WTC11 (cell line): ENCODE measurements around the gene CCDC137. TPM values are rescaled to one million over a fixed set of nuclear protein-coding genes. Genes with fewer than 3 reads are reported as not detected.

Experiments
- ATAC-seq: fragments of 200-7000 bp; cut with Tn5 transposase; 2 replicates; pipeline ENCODE4 v1.10.0; 2021; ENCODE audit warnings: mild to moderate bottlenecking, moderate library complexity
- CTCF ChIA-PET: fragments of 300-600 bp; sonication (Branson Sonifier 250); formaldehyde crosslinking; loops from one replicate; lab custom pipeline; 2021; ENCODE audit warnings: antibody characterized with exemption; lab: Charles Lee
- POLR2A ChIA-PET: fragments of 350-600 bp; sonication (Branson Sonifier 250); formaldehyde crosslinking; loops from one replicate; lab custom pipeline; 2021; ENCODE audit warnings: antibody characterized with exemption; lab: Charles Lee
- DNase-seq: peaks from one replicate; pipeline ENCODE4 v3.0.0; 2021; ENCODE audit warnings: low spot score
- H3K27ac Mint-ChIP-seq: 2 replicates; pipeline ENCODE4 v1.8.0; 2021; ENCODE audit warnings: mixed read lengths
- H3K27me3 Mint-ChIP-seq: 2 replicates; pipeline ENCODE4 v1.8.0; 2021; ENCODE audit warnings: low read depth, mild to moderate bottlenecking, moderate library complexity, mixed read lengths
- H3K36me3 Mint-ChIP-seq: 2 replicates; pipeline ENCODE4 v1.8.0; 2021; ENCODE audit warnings: mixed read lengths
- H3K4me1 Mint-ChIP-seq: 2 replicates; pipeline ENCODE4 v1.8.0; 2022; ENCODE audit warnings: mixed read lengths
- H3K4me3 Mint-ChIP-seq: 2 replicates; pipeline ENCODE4 v1.8.0; 2021; ENCODE audit warnings: mild to moderate bottlenecking, moderate library complexity, mixed read lengths
- H3K9me3 Mint-ChIP-seq: 2 replicates; pipeline ENCODE4 v1.8.0; 2021; ENCODE audit warnings: mixed read lengths
- ATF1 ChIP-seq: sonication (generic); formaldehyde crosslinking; IDR thresholded peaks from 2 replicates; pipeline ENCODE4 v1.8.1; 2023; ENCODE audit warnings: mild to moderate bottlenecking, moderate library complexity, missing genetic modification reagents
- ATF2 ChIP-seq: sonication (generic); formaldehyde crosslinking; IDR thresholded peaks from 2 replicates; pipeline ENCODE4 v1.8.1; 2022; ENCODE audit warnings: low read depth, missing genetic modification reagents, borderline replicate concordance
- CTCF ChIP-seq: fragments of 200-600 bp; IDR thresholded peaks from 2 replicates; pipeline ENCODE4 v1.8.0; 2022; ENCODE audit warnings: antibody characterized with exemption
- E2F5 ChIP-seq: sonication (generic); formaldehyde crosslinking; IDR thresholded peaks from 2 replicates; pipeline ENCODE4 v1.8.1; 2022; ENCODE audit warnings: mild to moderate bottlenecking, moderate library complexity, missing genetic modification reagents
- FOXP4 ChIP-seq: sonication (generic); formaldehyde crosslinking; IDR thresholded peaks from 2 replicates; pipeline ENCODE4 v1.8.0; 2022; ENCODE audit warnings: mild to moderate bottlenecking, missing genetic modification reagents
- GABPB1 ChIP-seq: sonication (generic); formaldehyde crosslinking; IDR thresholded peaks from 2 replicates; pipeline ENCODE4 v1.8.1; 2023; ENCODE audit warnings: mild to moderate bottlenecking, missing genetic modification reagents
- GRHL2 ChIP-seq: fragments of 250-450 bp; sonication (Bioruptor Pico); IDR thresholded peaks from 2 replicates; pipeline ENCODE4 v1.8.0; 2022; ENCODE audit warnings: mild to moderate bottlenecking, moderate library complexity; ENCODE audit not compliant: insufficient replicate concordance, severe bottlenecking
- HMGA2 ChIP-seq: fragments of 250-450 bp; sonication (Bioruptor Pico); IDR thresholded peaks from 2 replicates; pipeline ENCODE4 v1.4.0; 2021; ENCODE audit warnings: mild to moderate bottlenecking, moderate library complexity
- IRF1 ChIP-seq: sonication (generic); formaldehyde crosslinking; IDR thresholded peaks from 2 replicates; pipeline ENCODE4 v1.8.0; 2023; ENCODE audit warnings: missing genetic modification reagents
- JAZF1 ChIP-seq: fragments of 250-450 bp; sonication (Bioruptor Pico); IDR thresholded peaks from 2 replicates; pipeline ENCODE4 v1.9.0; 2021; ENCODE audit warnings: moderate library complexity, mild to moderate bottlenecking, inconsistent platforms
- SMAD3 ChIP-seq: sonication (generic); formaldehyde crosslinking; IDR thresholded peaks from 2 replicates; pipeline ENCODE4 v1.8.0; 2022; ENCODE audit warnings: missing genetic modification reagents, mild to moderate bottlenecking, borderline replicate concordance
- SOX15 ChIP-seq: fragments of 250-450 bp; sonication (Bioruptor Pico); IDR thresholded peaks from 2 replicates; pipeline ENCODE4 v1.9.0; 2021; ENCODE audit warnings: mild to moderate bottlenecking
- STAT6 ChIP-seq: sonication (generic); formaldehyde crosslinking; conservative IDR thresholded peaks from 2 replicates; pipeline ENCODE4 v1.8.1; 2023; ENCODE audit warnings: mild to moderate bottlenecking, low read depth, missing genetic modification reagents, moderate library complexity
- USF1 ChIP-seq: sonication (generic); formaldehyde crosslinking; IDR thresholded peaks from 2 replicates; pipeline ENCODE4 v1.8.0; 2022; ENCODE audit warnings: mild to moderate bottlenecking, missing genetic modification reagents
- ZBTB21 ChIP-seq: sonication (generic); formaldehyde crosslinking; IDR thresholded peaks from 2 replicates; pipeline ENCODE4 v1.8.1; 2023; ENCODE audit warnings: mild to moderate bottlenecking, missing genetic modification reagents, borderline replicate concordance
- ZMAT4 ChIP-seq: fragments of 250-450 bp; sonication (Bioruptor Pico); IDR thresholded peaks from 2 replicates; pipeline ENCODE4 v1.9.0; 2021; ENCODE audit warnings: mild to moderate bottlenecking
- ZNF138 ChIP-seq: sonication (generic); formaldehyde crosslinking; conservative IDR thresholded peaks from 2 replicates; pipeline ENCODE4 v1.8.1; 2022; ENCODE audit warnings: mild to moderate bottlenecking, moderate library complexity, missing genetic modification reagents
- ZNF416 ChIP-seq: fragments of 250-450 bp; sonication (Bioruptor Pico); IDR thresholded peaks from 2 replicates; pipeline ENCODE4 v1.9.0; 2021; ENCODE audit warnings: mild to moderate bottlenecking, inconsistent platforms
- ZNF512 ChIP-seq: sonication (generic); formaldehyde crosslinking; IDR thresholded peaks from 2 replicates; pipeline ENCODE4 v1.8.1; 2022; ENCODE audit warnings: missing genetic modification reagents, borderline replicate concordance
- total RNA-seq: library from RNA; stranded (reverse); gene quantifications from 3 replicates; pipeline ENCODE4 v1.2.3, GENCODE V29; 2021

The CCDC137 gene
- total RNA-seq, 1 experiment from 2014 or later: 36.8 TPM

- Mint-ChIP-seq H3K9me3 (no peaks in the 10 kb centered on the region), H3K27ac (no peak overlapping the region), H3K4me1 (no peaks in the 10 kb centered on the region), H3K36me3 (peaks cover 35% of the 10 kb centered on the region), H3K4me3 (no peak overlapping the region), H3K27me3 (no peaks in the 10 kb centered on the region)
- CTCF ChIA-PET: interaction anchor here (1.8 kb wide), 1 partner anchor 19 kb away, joined by 9 read pairs; no protein-coding TSS in a partner anchor
- DNase-seq (no peak), ATAC-seq (no peak)
- POLR2A ChIA-PET: interaction anchor here (0.5 kb wide), 1 partner anchor 226 kb away, joined by 3 read pairs; no protein-coding TSS in a partner anchor
- no peak for TF ChIP-seq GRHL2 (CRISPR knock-in tag)
These were observed 28.3 kb downstream of the CCDC137 start for GRCh38 chr17:81694810-81695209.

- H3K4me3 Mint-ChIP-seq: no peak overlapping the region
- no peak for DNase-seq
- H3K4me1 Mint-ChIP-seq: no peaks in the 10 kb centered on the region
- no peaks in the 10 kb centered on the region for H3K27me3 Mint-ChIP-seq
- H3K36me3 Mint-ChIP-seq: peaks cover 32% of the 10 kb centered on the region
- ChIA-PET CTCF (interaction anchor here (1.8 kb wide), 1 partner anchor 19 kb away, joined by 9 read pairs; no protein-coding TSS in a partner anchor), POLR2A (interaction anchor here (0.5 kb wide), 1 partner anchor 226 kb away, joined by 3 read pairs; no protein-coding TSS in a partner anchor)
- no peak for ATAC-seq
- H3K27ac Mint-ChIP-seq: no peak overlapping the region
- TF ChIP-seq ATF2 (CRISPR knock-in tag) (no peak), HMGA2 (no peak), ZMAT4 (CRISPR knock-in tag) (no peak), ATF1 (CRISPR knock-in tag) (no peak), IRF1 (CRISPR knock-in tag) (no peak), ZNF416 (CRISPR knock-in tag) (no peak), STAT6 (CRISPR knock-in tag) (no peak), CTCF (no peak)
- no peaks in the 10 kb centered on the region for H3K9me3 Mint-ChIP-seq
These were observed 28.7 kb downstream of the CCDC137 start for GRCh38 chr17:81695211-81695610.

- Mint-ChIP-seq H3K9me3 (no peaks in the 10 kb centered on the region), H3K4me1 (peaks cover under 1% of the 10 kb centered on the region; the same call in 1 of the 2 replicates), H3K27me3 (no peaks in the 10 kb centered on the region), H3K27ac (no peak overlapping the region), H3K36me3 (peaks cover 34% of the 10 kb centered on the region), H3K4me3 (no peak overlapping the region)
- ChIA-PET POLR2A (no interaction called here), CTCF (interaction anchor here (1.8 kb wide), 1 partner anchor 20 kb away, joined by 9 read pairs; no protein-coding TSS in a partner anchor)
- ATAC-seq (no peak), DNase-seq (no peak)
- no peak for TF ChIP-seq SMAD3
- TF ChIP-seq ZNF512 (CRISPR knock-in tag): no peak
- TF ChIP-seq FOXP4: no peak
- TF ChIP-seq ZNF138 (CRISPR knock-in tag): no peak
- no peak for TF ChIP-seq JAZF1 (CRISPR knock-in tag)
- TF ChIP-seq GABPB1: no peak
- no peak for TF ChIP-seq SOX15 (CRISPR knock-in tag)
- no peak for TF ChIP-seq USF1
- no peak for TF ChIP-seq ZBTB21 (CRISPR knock-in tag)
- no peak for TF ChIP-seq E2F5 (CRISPR knock-in tag)
These were observed 29.3 kb downstream of the CCDC137 start for GRCh38 chr17:81695801-81696200.
